HepG2 (cell line): ENCODE measurements around the gene EEF1AKMT4. TPM values are rescaled to one million over a fixed set of nuclear protein-coding genes. Genes with fewer than 3 reads are reported as not detected.

Source experiments
- ATAC-seq: fragments of 200-7000 bp; cut with Tn5 transposase; 3 replicates; pipeline ENCODE4 v1.9.1; 2020; ENCODE audit warnings: mild to moderate bottlenecking, moderate library complexity
- BruUV-seq: library from RNA; stranded (reverse); fragments of 400-500 nt; replicated peaks from 2 replicates; lab custom pipeline; 2021; lab: Mats Ljungman, UMichigan
- CTCF ChIA-PET: fragments of 300-600 bp; formaldehyde crosslinking; extraction: SDS; loops from one replicate; lab custom pipeline; 2021; ENCODE audit warnings: low total read pairs, inconsistent platforms, low intra/inter-chr PET ratio; lab: Yijun Ruan, JAX
- POLR2A ChIA-PET: fragments of 350-600 bp; sonication (Branson Sonifier 250); formaldehyde crosslinking; loops from one replicate; lab custom pipeline; 2020; ENCODE audit warnings: antibody characterized with exemption, inconsistent platforms; lab: Yijun Ruan, JAX
- DNase-seq: peaks from one replicate; pipeline ENCODE4 v3.0.0-alpha.2; 2015; ENCODE audit warnings: low spot score
- FAIRE-seq: peaks from 3 replicates; lab custom pipeline; 2011; peaks lifted over from hg19 to GRCh38; lab: Jason Lieb, UNC
- H2AFZ ChIP-seq: one replicate; pipeline ENCODE4 v1.6.1; 2011; ENCODE audit warnings: low read length, inconsistent platforms
- H3K27ac ChIP-seq: fragments of 300-600 bp; 3 replicates; pipeline ENCODE4 v1.8.0; 2011; ENCODE audit warnings: mixed run types, mild to moderate bottlenecking, mixed read lengths, low read length, inconsistent platforms; ENCODE audit not compliant: insufficient read depth; ENCODE audit errors: extremely low read length
- H3K27me3 ChIP-seq, 2 experiments: fragments of 200-600 bp in 1 of 2; 2 replicates in 1 of 2; 3 replicates in 1 of 2; pipeline versions ENCODE4 v1.6.0 to v1.8.0; 2011; ENCODE audit warnings: low read length in 2 of 2, mild to moderate bottlenecking in 2 of 2, moderate library complexity in 2 of 2, inconsistent platforms in 1 of 2; ENCODE audit not compliant: insufficient read depth in 2 of 2, control insufficient read depth in 1 of 2
- H3K36me3 ChIP-seq, 2 experiments: fragments of 200-600 bp in 1 of 2; replicated peaks in 1 of 2; 2 replicates in 1 of 2; 3 replicates in 1 of 2; pipeline versions ENCODE4 v1.5.1 to v1.8.0; 2011; ENCODE audit warnings: low read length in 2 of 2, inconsistent platforms in 1 of 2; ENCODE audit not compliant: insufficient read depth in 2 of 2, control insufficient read depth in 1 of 2
- H3K4me1 ChIP-seq: 2 replicates; pipeline ENCODE4 v1.5.1; 2012; ENCODE audit warnings: low read length, inconsistent platforms; ENCODE audit not compliant: insufficient read depth
- H3K4me2 ChIP-seq: 2 replicates; pipeline ENCODE4 v1.6.0; 2011; ENCODE audit warnings: low read depth, low read length, inconsistent platforms
- H3K4me3 ChIP-seq, 3 experiments: fragments of 200-600 bp in 1 of 3; sonication (generic), shearing (Covaris generic) in 1 of 3; replicated peaks in 1 of 3; 2 replicates each; pipeline ENCODE4 v1.5.1; 2011 to 2016; ENCODE audit warnings: low read length in 3 of 3, inconsistent platforms in 2 of 3, low read depth in 2 of 3, mild to moderate bottlenecking in 2 of 3, control low read depth in 1 of 3, mixed read lengths in 1 of 3; ENCODE audit not compliant: insufficient read depth in 1 of 3
- H3K79me2 ChIP-seq: one replicate; pipeline ENCODE4 v1.6.1; 2011; ENCODE audit warnings: low read length, inconsistent platforms; ENCODE audit not compliant: insufficient read depth
- H3K9ac ChIP-seq: 2 replicates; pipeline ENCODE4 v1.6.0; 2011; ENCODE audit warnings: mild to moderate bottlenecking, low read depth, low read length, inconsistent platforms; ENCODE audit not compliant: insufficient read depth
- H3K9me3 ChIP-seq: 2 replicates; pipeline ENCODE4 v1.5.1; 2012; ENCODE audit warnings: mild to moderate bottlenecking, low read length
- H4K20me1 ChIP-seq: 2 replicates; pipeline ENCODE4 v1.6.0; 2011; ENCODE audit warnings: inconsistent platforms, mild to moderate bottlenecking, low read length, moderate library complexity; ENCODE audit not compliant: insufficient read depth
- MAZ ChIP-seq, 2 experiments: sonication (generic) in 1 of 2; formaldehyde crosslinking in 1 of 2; IDR thresholded peaks; 2 replicates each; pipeline versions ENCODE4 v1.5.0 to v1.6.1; 2012 to 2020; ENCODE audit warnings: low read depth in 2 of 2, mild to moderate bottlenecking in 2 of 2, borderline replicate concordance in 1 of 2, improper control_type of control experiment in 1 of 2, low read length in 1 of 2, missing genetic modification reagents in 1 of 2, moderate library complexity in 1 of 2
- NRL ChIP-seq: sonication (generic); formaldehyde crosslinking; IDR thresholded peaks from 2 replicates; pipeline ENCODE4 v1.5.0; 2020; ENCODE audit warnings: missing genetic modification reagents, mild to moderate bottlenecking, moderate library complexity, borderline replicate concordance
- SAP130 ChIP-seq: IDR thresholded peaks from 2 replicates; pipeline ENCODE4 v1.6.1; 2016; ENCODE audit warnings: low read depth
- ZNF451 ChIP-seq: sonication (generic); formaldehyde crosslinking; IDR thresholded peaks from 2 replicates; pipeline ENCODE4 v1.5.0; 2020; ENCODE audit warnings: mild to moderate bottlenecking, missing genetic modification reagents
- ZNF501 ChIP-seq: sonication (generic); formaldehyde crosslinking; IDR thresholded peaks from 2 replicates; pipeline ENCODE4 v1.5.1; 2020; ENCODE audit warnings: mild to moderate bottlenecking, moderate library complexity, missing genetic modification reagents
- WGBS: methylation state at CpG from one replicate; pipeline ENCODE4 v1.1.6; 2017; ENCODE audit warnings: low lambda C conversion rate; 5-methylcytosine and 5-hydroxymethylcytosine counted together
- in situ Hi-C: cut with HindIII; loops from 2 replicates; pipeline ENCODE4 v1.10.0; 2017; ENCODE audit warnings: low pct_unique_long_range_greater_than_20kb; ENCODE audit not compliant: extremely low pct_ligation_motif_present
- intact Hi-C: fragments of 100-400 bp; cut with micrococcal nuclease; formaldehyde crosslinking; loops from one replicate; pipeline ENCODE4 v1.10.0; 2022; ENCODE audit not compliant: unreplicated experiment
- polyA plus RNA-seq, 8 experiments: library from polyadenylated mRNA; depleted of rRNA in 3 of 8; stranded (reverse) in 7 of 8; unstranded in 1 of 8; fragments of >200 nt; fragmentation: Illumina TruSeq in 4 of 8; extraction: Trizol in 4 of 8; gene quantifications; 2 replicates each; pipeline versions ENCODE4 v1.2.1 to v1.2.3, GENCODE V29; 2011 to 2016; ENCODE audit warnings: low read depth in 4 of 8, missing spikeins in 1 of 8, mixed read lengths in 1 of 8; ENCODE audit not compliant: insufficient read depth in 1 of 8
- total RNA-seq, 5 experiments: library from RNA; depleted of rRNA; stranded (reverse); fragments of >200 nt; fragmentation: Illumina TruSeq; extraction: Trizol; gene quantifications; 2 replicates each; pipeline ENCODE4 v1.2.3, GENCODE V29; 2016; ENCODE audit warnings: low read depth in 1 of 5
- TF ChIP-seq, protein P1 (sequence below), 2 experiments: IDR thresholded peaks; 2 replicates each; pipeline ENCODE4 v1.6.1; 2011 to 2012; ENCODE audit warnings: low read length in 2 of 2, borderline replicate concordance in 1 of 2, low read depth in 1 of 2, mild to moderate bottlenecking in 1 of 2, moderate library complexity in 1 of 2
- TF ChIP-seq, protein P2 (sequence below): IDR thresholded peaks from 2 replicates; pipeline ENCODE4 v1.6.1; 2012; ENCODE audit warnings: inconsistent platforms
- TF ChIP-seq, protein P3 (sequence below): sonication (generic); formaldehyde crosslinking; IDR thresholded peaks from 2 replicates; pipeline ENCODE4 v1.4.0; 2020; ENCODE audit warnings: missing genetic modification reagents
- TF ChIP-seq, protein P4 (sequence below): sonication (generic); formaldehyde crosslinking; conservative IDR thresholded peaks from 2 replicates; pipeline ENCODE4 v1.8.0; 2022; ENCODE audit warnings: mild to moderate bottlenecking, moderate library complexity, missing genetic modification reagents

Gene EEF1AKMT4
- total and polyA plus RNA-seq, 2 of the 13 experiments (the other 11 are each of a cell fraction or from before 2014, with no cell fraction given) = 13.1 to 15.8 TPM

DNA sequence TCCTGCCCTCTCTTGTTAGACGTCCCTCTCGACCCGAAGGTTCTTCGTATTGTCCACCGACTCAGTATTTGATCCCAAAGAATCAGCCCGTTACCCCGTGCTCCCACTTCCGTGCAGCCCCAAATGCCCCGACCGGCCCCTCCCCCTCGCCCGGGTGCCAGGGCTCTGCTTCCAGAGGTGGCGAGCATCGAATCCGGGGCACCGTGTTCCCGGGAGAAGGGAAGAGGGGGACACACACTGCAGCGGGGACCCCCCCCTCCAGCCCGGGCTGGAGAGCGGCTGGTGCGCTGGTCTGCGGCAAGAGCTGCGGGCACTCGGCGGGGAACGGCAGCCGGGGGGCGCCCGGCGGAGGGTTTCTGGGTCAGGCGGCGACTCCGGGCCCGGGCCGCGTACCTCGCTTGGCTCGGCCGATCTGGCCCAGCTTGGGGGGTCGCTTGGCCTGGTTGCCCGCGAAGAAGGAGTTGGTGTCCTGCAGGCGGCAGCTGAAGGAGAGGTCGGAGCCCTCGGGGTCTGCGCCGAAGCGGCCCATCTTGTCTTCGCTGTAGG lies 11.3 kb downstream of the EEF1AKMT4 start (continued):
- TF ChIP-seq, protein P1, sequence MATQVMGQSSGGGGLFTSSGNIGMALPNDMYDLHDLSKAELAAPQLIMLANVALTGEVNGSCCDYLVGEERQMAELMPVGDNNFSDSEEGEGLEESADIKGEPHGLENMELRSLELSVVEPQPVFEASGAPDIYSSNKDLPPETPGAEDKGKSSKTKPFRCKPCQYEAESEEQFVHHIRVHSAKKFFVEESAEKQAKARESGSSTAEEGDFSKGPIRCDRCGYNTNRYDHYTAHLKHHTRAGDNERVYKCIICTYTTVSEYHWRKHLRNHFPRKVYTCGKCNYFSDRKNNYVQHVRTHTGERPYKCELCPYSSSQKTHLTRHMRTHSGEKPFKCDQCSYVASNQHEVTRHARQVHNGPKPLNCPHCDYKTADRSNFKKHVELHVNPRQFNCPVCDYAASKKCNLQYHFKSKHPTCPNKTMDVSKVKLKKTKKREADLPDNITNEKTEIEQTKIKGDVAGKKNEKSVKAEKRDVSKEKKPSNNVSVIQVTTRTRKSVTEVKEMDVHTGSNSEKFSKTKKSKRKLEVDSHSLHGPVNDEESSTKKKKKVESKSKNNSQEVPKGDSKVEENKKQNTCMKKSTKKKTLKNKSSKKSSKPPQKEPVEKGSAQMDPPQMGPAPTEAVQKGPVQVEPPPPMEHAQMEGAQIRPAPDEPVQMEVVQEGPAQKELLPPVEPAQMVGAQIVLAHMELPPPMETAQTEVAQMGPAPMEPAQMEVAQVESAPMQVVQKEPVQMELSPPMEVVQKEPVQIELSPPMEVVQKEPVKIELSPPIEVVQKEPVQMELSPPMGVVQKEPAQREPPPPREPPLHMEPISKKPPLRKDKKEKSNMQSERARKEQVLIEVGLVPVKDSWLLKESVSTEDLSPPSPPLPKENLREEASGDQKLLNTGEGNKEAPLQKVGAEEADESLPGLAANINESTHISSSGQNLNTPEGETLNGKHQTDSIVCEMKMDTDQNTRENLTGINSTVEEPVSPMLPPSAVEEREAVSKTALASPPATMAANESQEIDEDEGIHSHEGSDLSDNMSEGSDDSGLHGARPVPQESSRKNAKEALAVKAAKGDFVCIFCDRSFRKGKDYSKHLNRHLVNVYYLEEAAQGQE (IDR thresholded peaks at IDR 0.05; ENCODE audit: borderline replicate concordance in 1 of 2, low read depth in 1 of 2, low read length in 2 of 2) = 0 out of 4 replicates have a peak, but pooled peaks of 1 of the 2 experiments have one; percentile 20
- TF ChIP-seq NRL (CRISPR knock-in tag) (no peak), ZNF501 (CRISPR knock-in tag) (peak; percentile 48; the same call in 1 of the 2 replicates), ZNF451 (CRISPR knock-in tag) (no peak)

DNA sequence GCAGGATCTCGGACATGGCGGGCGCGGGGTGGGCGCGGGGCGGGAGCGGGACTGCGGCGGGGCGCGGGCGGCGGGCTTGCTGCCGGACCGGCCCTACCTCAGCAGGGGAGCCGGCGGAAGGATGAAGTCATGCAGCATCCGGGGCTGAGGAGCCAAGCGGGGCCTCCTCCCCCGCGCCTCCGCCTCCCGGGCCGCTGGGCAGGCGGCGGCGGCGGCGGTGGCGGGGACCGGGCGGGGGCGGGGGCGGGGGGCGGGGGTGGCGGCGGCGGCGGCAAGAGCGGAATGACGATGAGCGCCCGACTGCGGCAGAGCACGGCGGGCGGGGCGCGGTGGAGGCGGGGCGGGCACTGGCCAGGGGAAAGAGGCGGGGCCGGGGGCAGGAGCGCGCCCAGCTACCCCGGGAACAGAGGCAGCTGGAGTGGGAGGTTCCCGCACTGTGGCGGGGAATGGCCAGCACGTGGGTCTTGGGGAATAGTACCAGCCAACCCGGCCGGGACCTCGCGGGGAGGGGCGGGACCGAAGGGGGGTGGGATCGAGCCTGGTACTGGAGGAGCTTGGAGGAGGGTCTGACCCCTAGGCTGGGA lies 11.9 kb downstream of the EEF1AKMT4 start, which contains the start of gene CAMK2N2:
Gene CAMK2N2 (minus strand): TSS at position 284 of the 584 bp plus-strand sequence. CDS start 268 bp downstream, at position 16.
- WGBS = 2% methylated on average over 9 of the region's 67 CpGs
- CTCF ChIA-PET = no interaction called here
- H3K4me1 ChIP-seq = peaks cover 24% of the 10 kb centered on the region
- H3K4me3 ChIP-seq = peak within 1 kb of the TSS; percentile 61 to 73 (median 62)
- POLR2A ChIA-PET = interaction anchor here (1.5 kb wide), 1 partner anchor 12 kb away, joined by 4 read pairs; the partner anchor contains the start of gene EEF1AKMT4
- H3K4me2 ChIP-seq = peak within 1 kb of the TSS; percentile 92
- no peak within 1 kb of the TSS for H3K9ac ChIP-seq
- in situ Hi-C loops (no loop called here), intact Hi-C loops (loop anchor here (1.0 kb wide), 1 partner anchor 24 kb away; no protein-coding TSS in a partner anchor)
- ATAC-seq (peak; percentile 64), FAIRE-seq (no peak), DNase-seq (peak; percentile 41)
- H3K9me3 ChIP-seq = no peaks in the 10 kb centered on the region
- no peaks in the 10 kb centered on the region for H3K79me2 ChIP-seq
- H2AFZ ChIP-seq = no peak within 1 kb of the TSS
- peaks cover 12% of the 10 kb centered on the region; the same call in 1 of the 2 replicates for H4K20me1 ChIP-seq
- no TSS peak for BruUV-seq
- H3K27me3 ChIP-seq = peaks cover 3 to 27% of the 10 kb centered on the region in 2 experiments
- H3K27ac ChIP-seq = no peak within 1 kb of the TSS
- H3K36me3 ChIP-seq = 0 out of 5 replicates have a peak, but pooled peaks cover 0 to 1% of the 10 kb centered on the region in 2 experiments
- TF ChIP-seq, protein P2, sequence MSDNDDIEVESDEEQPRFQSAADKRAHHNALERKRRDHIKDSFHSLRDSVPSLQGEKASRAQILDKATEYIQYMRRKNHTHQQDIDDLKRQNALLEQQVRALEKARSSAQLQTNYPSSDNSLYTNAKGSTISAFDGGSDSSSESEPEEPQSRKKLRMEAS = peak; percentile 44
- TF ChIP-seq MAZ (IDR thresholded peaks at IDR 0.05; ENCODE audit: borderline replicate concordance, low read depth, low read length) (no peak), MAZ (CRISPR knock-in tag; IDR thresholded peaks at IDR 0.05; ENCODE audit: low read depth) (0 out of 2 replicates have a peak, but pooled peaks have one; percentile 5), SAP130 (CRISPR knock-in tag) (peak; percentile 14; the same call in 1 of the 2 replicates)
- TF ChIP-seq, protein P3, sequence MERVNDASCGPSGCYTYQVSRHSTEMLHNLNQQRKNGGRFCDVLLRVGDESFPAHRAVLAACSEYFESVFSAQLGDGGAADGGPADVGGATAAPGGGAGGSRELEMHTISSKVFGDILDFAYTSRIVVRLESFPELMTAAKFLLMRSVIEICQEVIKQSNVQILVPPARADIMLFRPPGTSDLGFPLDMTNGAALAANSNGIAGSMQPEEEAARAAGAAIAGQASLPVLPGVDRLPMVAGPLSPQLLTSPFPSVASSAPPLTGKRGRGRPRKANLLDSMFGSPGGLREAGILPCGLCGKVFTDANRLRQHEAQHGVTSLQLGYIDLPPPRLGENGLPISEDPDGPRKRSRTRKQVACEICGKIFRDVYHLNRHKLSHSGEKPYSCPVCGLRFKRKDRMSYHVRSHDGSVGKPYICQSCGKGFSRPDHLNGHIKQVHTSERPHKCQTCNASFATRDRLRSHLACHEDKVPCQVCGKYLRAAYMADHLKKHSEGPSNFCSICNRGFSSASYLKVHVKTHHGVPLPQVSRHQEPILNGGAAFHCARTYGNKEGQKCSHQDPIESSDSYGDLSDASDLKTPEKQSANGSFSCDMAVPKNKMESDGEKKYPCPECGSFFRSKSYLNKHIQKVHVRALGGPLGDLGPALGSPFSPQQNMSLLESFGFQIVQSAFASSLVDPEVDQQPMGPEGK (CRISPR knock-in tag) = peak; percentile 48
- TF ChIP-seq, protein P4, sequence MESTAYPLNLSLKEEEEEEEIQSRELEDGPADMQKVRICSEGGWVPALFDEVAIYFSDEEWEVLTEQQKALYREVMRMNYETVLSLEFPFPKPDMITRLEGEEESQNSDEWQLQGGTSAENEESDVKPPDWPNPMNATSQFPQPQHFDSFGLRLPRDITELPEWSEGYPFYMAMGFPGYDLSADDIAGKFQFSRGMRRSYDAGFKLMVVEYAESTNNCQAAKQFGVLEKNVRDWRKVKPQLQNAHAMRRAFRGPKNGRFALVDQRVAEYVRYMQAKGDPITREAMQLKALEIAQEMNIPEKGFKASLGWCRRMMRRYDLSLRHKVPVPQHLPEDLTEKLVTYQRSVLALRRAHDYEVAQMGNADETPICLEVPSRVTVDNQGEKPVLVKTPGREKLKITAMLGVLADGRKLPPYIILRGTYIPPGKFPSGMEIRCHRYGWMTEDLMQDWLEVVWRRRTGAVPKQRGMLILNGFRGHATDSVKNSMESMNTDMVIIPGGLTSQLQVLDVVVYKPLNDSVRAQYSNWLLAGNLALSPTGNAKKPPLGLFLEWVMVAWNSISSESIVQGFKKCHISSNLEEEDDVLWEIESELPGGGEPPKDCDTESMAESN (CRISPR knock-in tag) = no peak
